ENCODE data around the gene COLEC11. TPM values are rescaled to one million over a fixed set of nuclear protein-coding genes. Genes with fewer than 3 reads are reported as not detected.

The COLEC11 gene
- total RNA-seq, 1 experiment from 2014 or later, result 1.3 TPM

- TF ChIP-seq ZNF532 (CRISPR knock-in tag; IDR thresholded peaks at IDR 0.05; ENCODE audit: borderline replicate concordance) (no peak), ZSCAN18 (CRISPR knock-in tag; IDR thresholded peaks at IDR 0.05) (no peak)
Observed at GRCh38 chr2:3624059-3624794, 29.3 kb downstream of the COLEC11 start (continued).

- peaks cover 8% of the 10 kb centered on the region for H3K4me1 Mint-ChIP-seq
- TF ChIP-seq NR3C1 (CRISPR knock-in tag; conservative IDR thresholded peaks at IDR 0.05; ENCODE audit: low read depth) (no peak), NFYB (CRISPR knock-in tag; conservative IDR thresholded peaks at IDR 0.05; ENCODE audit: low read depth) (no peak), ELF4 (CRISPR knock-in tag; IDR thresholded peaks at IDR 0.05; ENCODE audit: low read depth) (no peak), HMGXB4 (CRISPR knock-in tag; IDR thresholded peaks at IDR 0.05) (no peak), ZNF512 (CRISPR knock-in tag; IDR thresholded peaks at IDR 0.05; ENCODE audit: borderline replicate concordance) (no peak), ATF1 (CRISPR knock-in tag; IDR thresholded peaks at IDR 0.05) (no peak), ZNF263 (CRISPR knock-in tag; IDR thresholded peaks at IDR 0.05; ENCODE audit: low read depth) (no peak), TCF7 (CRISPR knock-in tag; IDR thresholded peaks at IDR 0.05; ENCODE audit: low read depth) (no peak), HMGA2 (CRISPR knock-in tag; IDR thresholded peaks at IDR 0.05) (no peak), FOXK1 (CRISPR knock-in tag; IDR thresholded peaks at IDR 0.05) (no peak), ZBTB21 (CRISPR knock-in tag; IDR thresholded peaks at IDR 0.05; ENCODE audit: borderline replicate concordance) (no peak)
- no peaks in the 10 kb centered on the region; the same call in 1 of the 2 replicates for H3K27me3 Mint-ChIP-seq (ENCODE audit: low read depth)
- ChIA-PET POLR2A (no interaction called here), CTCF (no interaction called here)
- DNase-seq (ENCODE audit: low spot score) (no peak), ATAC-seq (no peak)
- no peaks in the 10 kb centered on the region for H3K36me3 Mint-ChIP-seq
- H3K9me3 Mint-ChIP-seq, result peaks cover 33% of the 10 kb centered on the region
- H3K4me3 Mint-ChIP-seq, result no peak overlapping the region
- H3K27ac Mint-ChIP-seq, result no peak overlapping the region
Observed at GRCh38 chr2:3625186-3625585, 30.3 kb downstream of the COLEC11 start.
